H1 (cell line): ENCODE data around the gene NDUFA1. TPM values are rescaled to one million over a fixed set of nuclear protein-coding genes. Genes with fewer than 3 reads are reported as not detected.

Source experiments
- CTCF ChIA-PET: fragments of 300-600 bp; sonication (Branson Sonifier 250); formaldehyde crosslinking; loops from one replicate; lab custom pipeline; 2021; ENCODE audit not compliant: partially characterized antibody; lab: Charles Lee
- POLR2A ChIA-PET: fragments of 300-600 bp; sonication (Branson Sonifier 250); formaldehyde crosslinking; loops from one replicate; lab custom pipeline; 2021; ENCODE audit warnings: inconsistent platforms; ENCODE audit not compliant: partially characterized antibody; lab: Charles Lee
- DNase-seq, 2 experiments: peaks; one replicate each; pipeline versions ENCODE4 v3.0.0 to v3.0.0-alpha.2; 2010 to 2022; ENCODE audit warnings: low spot score in 2 of 2, low read depth in 1 of 2, mixed read lengths in 1 of 2
- FAIRE-seq: peaks from 2 replicates; lab custom pipeline; 2011; peaks lifted over from hg19 to GRCh38; lab: Jason Lieb, UNC
- H2AFZ ChIP-seq: 2 replicates; pipeline ENCODE4 v1.8.1; 2012; ENCODE audit warnings: low read length, inconsistent platforms
- H2AK5ac ChIP-seq: 2 replicates; pipeline ENCODE4 v1.6.1; 2013; ENCODE audit warnings: low read depth, low read length
- H2BK120ac ChIP-seq: replicated peaks from 2 replicates; pipeline ENCODE3; 2013; ENCODE audit warnings: low read depth, low read length, inconsistent platforms
- H2BK12ac ChIP-seq: 2 replicates; pipeline ENCODE4 v1.6.1; 2013; ENCODE audit warnings: low read depth, low read length
- H2BK15ac ChIP-seq: 2 replicates; pipeline ENCODE4 v1.6.1; 2013; ENCODE audit warnings: low read length
- H2BK20ac ChIP-seq: 2 replicates; pipeline ENCODE4 v1.6.1; 2013; ENCODE audit warnings: low read length
- H2BK5ac ChIP-seq: 2 replicates; pipeline ENCODE4 v1.6.1; 2013; ENCODE audit warnings: low read depth, low read length
- H3K14ac ChIP-seq: 2 replicates; pipeline ENCODE4 v1.6.1; 2013; ENCODE audit warnings: inconsistent platforms; ENCODE audit not compliant: insufficient read length
- H3K18ac ChIP-seq: 2 replicates; pipeline ENCODE4 v1.6.1; 2013; ENCODE audit warnings: low read length; ENCODE audit errors: extremely low read depth
- H3K23ac ChIP-seq: 2 replicates; pipeline ENCODE4 v1.6.1; 2013; ENCODE audit warnings: inconsistent platforms; ENCODE audit not compliant: insufficient read length
- H3K23me2 ChIP-seq: 2 replicates; pipeline ENCODE4 v1.6.1; 2013; ENCODE audit warnings: low read depth, low read length
- H3K27ac ChIP-seq: 2 replicates; pipeline ENCODE4 v1.6.1; 2011; ENCODE audit warnings: low read depth, low read length, inconsistent platforms
- H3K27me3 ChIP-seq, 4 experiments: replicated peaks in 1 of 4; 1 replicate in 1 of 4; 2 replicates in 3 of 4; pipeline versions ENCODE4 v1.6.1 to v1.8.1; 2011 to 2013; ENCODE audit warnings: low read length in 3 of 4, mild to moderate bottlenecking in 3 of 4, inconsistent platforms in 2 of 4, mixed read lengths in 2 of 4, moderate library complexity in 1 of 4; ENCODE audit not compliant: control insufficient read depth in 3 of 4, insufficient read depth in 3 of 4; ENCODE audit errors: extremely low read depth in 1 of 4
- H3K36me3 ChIP-seq, 4 experiments: 2 replicates each; pipeline versions ENCODE4 v1.6.1 to v1.8.1; 2011 to 2013; ENCODE audit warnings: mild to moderate bottlenecking in 4 of 4, low read length in 3 of 4, moderate library complexity in 2 of 4, control low read depth in 1 of 4, inconsistent platforms in 1 of 4; ENCODE audit not compliant: insufficient read depth in 4 of 4, control insufficient read depth in 2 of 4
- H3K4ac ChIP-seq: replicated peaks from 2 replicates; pipeline ENCODE3; 2013; ENCODE audit warnings: low read length, low read depth, mixed read lengths, inconsistent platforms; ENCODE audit not compliant: insufficient read length
- H3K4me1 ChIP-seq, 4 experiments: replicated peaks in 1 of 4; 1 replicate in 1 of 4; 2 replicates in 3 of 4; pipeline versions ENCODE4 v1.6.1 to v1.8.1; 2011 to 2013; ENCODE audit warnings: low read length in 3 of 4, inconsistent platforms in 2 of 4, mixed read lengths in 1 of 4; ENCODE audit not compliant: insufficient read depth in 4 of 4, control insufficient read depth in 3 of 4
- H3K4me2 ChIP-seq, 2 experiments: 2 replicates each; pipeline versions ENCODE4 v1.6.1 to v1.8.1; 2011 to 2013; ENCODE audit warnings: low read depth in 2 of 2, low read length in 2 of 2, control low read depth in 1 of 2, inconsistent platforms in 1 of 2, mild to moderate bottlenecking in 1 of 2; ENCODE audit not compliant: insufficient read depth in 1 of 2
- H3K4me3 ChIP-seq, 4 experiments: fragments of 200-600, 300-600 bp in 1 of 4; sonication (generic), shearing (Covaris generic), sonication (Bioruptor Twin) in 1 of 4; 2 replicates each; pipeline versions ENCODE4 v1.5.1 to v1.8.1; 2011 to 2016; ENCODE audit warnings: low read length in 4 of 4, low read depth in 3 of 4, control low read depth in 2 of 4, inconsistent platforms in 2 of 4, mild to moderate bottlenecking in 2 of 4, mixed read lengths in 1 of 4, moderate library complexity in 1 of 4; ENCODE audit not compliant: insufficient read depth in 2 of 4; ENCODE audit errors: extremely low read depth in 1 of 4
- H3K56ac ChIP-seq: replicated peaks from 2 replicates; pipeline ENCODE3; 2013; ENCODE audit warnings: low read depth, mild to moderate bottlenecking, mixed read lengths, low read length, inconsistent platforms; ENCODE audit not compliant: insufficient read length
- H3K79me1 ChIP-seq: 2 replicates; pipeline ENCODE4 v1.6.1; 2013; ENCODE audit warnings: low read depth, low read length, control low read depth
- H3K79me2 ChIP-seq, 2 experiments: 2 replicates each; pipeline versions ENCODE4 v1.6.1 to v1.8.1; 2012 to 2013; ENCODE audit warnings: low read length in 2 of 2, mild to moderate bottlenecking in 2 of 2, inconsistent platforms in 1 of 2; ENCODE audit not compliant: insufficient read depth in 2 of 2, control insufficient read depth in 1 of 2
- H3K9ac ChIP-seq, 4 experiments: replicated peaks in 1 of 4; 1 replicate in 1 of 4; 2 replicates in 3 of 4; pipeline versions ENCODE4 v1.6.1 to v1.8.1; 2011 to 2013; ENCODE audit warnings: low read depth in 3 of 4, low read length in 3 of 4, control low read depth in 2 of 4, mild to moderate bottlenecking in 2 of 4, moderate library complexity in 2 of 4, inconsistent platforms in 1 of 4; ENCODE audit errors: extremely low read depth in 1 of 4
- H3K9me3 ChIP-seq, 2 experiments: 2 replicates each; pipeline versions ENCODE4 v1.6.1 to v1.8.1; 2012 to 2013; ENCODE audit warnings: mild to moderate bottlenecking in 2 of 2, moderate library complexity in 2 of 2, control low read depth in 1 of 2, inconsistent platforms in 1 of 2, low read depth in 1 of 2, low read length in 1 of 2, mixed read lengths in 1 of 2; ENCODE audit not compliant: insufficient read depth in 2 of 2
- H4K20me1 ChIP-seq, 2 experiments: replicated peaks in 1 of 2; 2 replicates each; pipeline versions ENCODE3 to v1.8.1; 2011 to 2013; ENCODE audit warnings: inconsistent platforms in 2 of 2, low read length in 2 of 2, mild to moderate bottlenecking in 1 of 2; ENCODE audit not compliant: insufficient read depth in 2 of 2, control insufficient read depth in 1 of 2
- H4K5ac ChIP-seq: 2 replicates; pipeline ENCODE4 v1.6.1; 2013; ENCODE audit warnings: low read length, low read depth, mixed read lengths, inconsistent platforms; ENCODE audit not compliant: insufficient read length
- H4K8ac ChIP-seq: 2 replicates; pipeline ENCODE4 v1.8.0; 2013; ENCODE audit warnings: mild to moderate bottlenecking, moderate library complexity, low read length, inconsistent platforms; ENCODE audit not compliant: insufficient read depth; ENCODE audit errors: extremely low read depth
- H4K91ac ChIP-seq: replicated peaks from 2 replicates; pipeline ENCODE3; 2013; ENCODE audit warnings: low read length, mixed read lengths, inconsistent platforms; ENCODE audit not compliant: insufficient read length
- CTCF ChIP-seq, 3 experiments: IDR thresholded peaks; 1 replicate in 2 of 3; 2 replicates in 1 of 3; pipeline versions ENCODE4 v1.5.1 to v1.6.1; 2011; ENCODE audit warnings: low read length in 3 of 3, mild to moderate bottlenecking in 3 of 3, inconsistent platforms in 2 of 3, low read depth in 1 of 3, moderate library complexity in 1 of 3; ENCODE audit not compliant: insufficient read depth in 1 of 3; ENCODE audit errors: control extremely low read depth in 1 of 3
- E2F6 ChIP-seq: IDR thresholded peaks from 2 replicates; pipeline ENCODE4 v1.6.1; 2012; ENCODE audit warnings: inconsistent platforms
- NRF1 ChIP-seq: IDR thresholded peaks from 2 replicates; pipeline ENCODE4 v1.6.1; 2011; ENCODE audit warnings: mild to moderate bottlenecking, low read depth, low read length, improper control_type of control experiment
- PHF8 ChIP-seq: fragments of 200-600 bp; sonication (generic); conservative IDR thresholded peaks from 2 replicates; pipeline ENCODE4 v1.7.1; 2012; ENCODE audit warnings: low read depth, mild to moderate bottlenecking, inconsistent platforms, low read length, moderate library complexity
- POU5F1 ChIP-seq: IDR thresholded peaks from 2 replicates; pipeline ENCODE4 v1.6.1; 2011; ENCODE audit warnings: low read depth, mild to moderate bottlenecking, low read length, moderate library complexity
- SIRT6 ChIP-seq: IDR thresholded peaks from one replicate; pipeline ENCODE4 v1.7.1; 2012; ENCODE audit warnings: low read length, inconsistent platforms
- TAF7 ChIP-seq: optimal IDR thresholded peaks from 2 replicates; pipeline ENCODE3; 2011; ENCODE audit warnings: low read depth, mild to moderate bottlenecking, inconsistent platforms, low read length, moderate library complexity, borderline replicate concordance
- WGBS, 2 experiments: shearing (Covaris generic) in 1 of 2; methylation state at CpG; one replicate each; pipeline versions ENCODE4 v1.1.6 to v1.1.7; 2013 to 2015; ENCODE audit warnings: low lambda C conversion rate in 2 of 2, mixed read lengths in 2 of 2, inconsistent platforms in 1 of 2, low coverage in 1 of 2, missing lambda C conversion rate in 1 of 2; ENCODE audit not compliant: insufficient replicate concordance in 2 of 2, insufficient coverage in 1 of 2, insufficient read length in 1 of 2; ENCODE audit errors: extremely low coverage in 1 of 2, missing lambda C conversion rate in 1 of 2; 5-methylcytosine and 5-hydroxymethylcytosine counted together
- polyA plus RNA-seq, 7 experiments: library from polyadenylated mRNA; depleted of rRNA in 3 of 7; stranded (reverse) in 5 of 7; unstranded in 2 of 7; fragments of >200 nt in 5 of 7; fragments of 200-250 nt in 2 of 7; gene quantifications; 1 replicate in 5 of 7; 2 replicates in 1 of 7; 4 replicates in 1 of 7; pipeline versions ENCODE4 v1.2.1 to v1.2.3, GENCODE V29; 2011 to 2013; ENCODE audit warnings: missing spikeins in 2 of 7, mixed read lengths in 2 of 7
- total RNA-seq: library from RNA; stranded (reverse); fragmentation: NEBNext Ultra II Directional; extraction: Animal tissue kit (Norgen Biotek cat#: 25700); gene quantifications from 2 replicates; pipeline ENCODE4 v1.2.1, GENCODE V29; 2021

The NDUFA1 gene
- total and polyA plus RNA-seq, 2 of the 8 experiments (the other 6 are each of a cell fraction or from before 2014, with no cell fraction given): 65.6 to 69.7 TPM

GRCh38 chrX:119852382-119853353 is 19.0 kb upstream of the NDUFA1 start, which contains the start of gene UPF3B:
TSS of gene UPF3B (minus strand) at chrX:119852963. CDS start at chrX:119852928, 35 bp downstream.
- 0 out of 2 replicates have a peak within 1 kb of the TSS, but pooled peaks have one; percentile 59 for H2AFZ ChIP-seq
- H3K9me3 ChIP-seq: no peaks in the 10 kb centered on the region
- no peak within 1 kb of the TSS for H3K14ac ChIP-seq
- H3K23me2 ChIP-seq: peaks cover 4% of the 10 kb centered on the region; the same call in 1 of the 2 replicates
- H2BK5ac ChIP-seq: peak within 1 kb of the TSS; percentile 88
- H2BK120ac ChIP-seq: no peak within 1 kb of the TSS
- H4K5ac ChIP-seq: peak within 1 kb of the TSS; percentile 78
- DNase-seq (peak; percentile 85 to 93), FAIRE-seq (peak; percentile 55)
- 2 to 100% methylated on average over 1 to 22 of the region's 54 CpGs for WGBS, 2 experiments
- peak within 1 kb of the TSS; percentile 87 for H3K18ac ChIP-seq
- H4K8ac ChIP-seq: peak within 1 kb of the TSS; percentile 89; the same call in 1 of the 2 replicates
- peak within 1 kb of the TSS; percentile 69 to 76 for H3K4me2 ChIP-seq
- peak within 1 kb of the TSS; percentile 95 for H3K27ac ChIP-seq
- POLR2A ChIA-PET: interaction anchor here (0.7 to 3.2 kb wide), 13 partner anchors 10 to 352 kb away, joined by 3 to 29 read pairs (median 5); partner anchors contain the start of genes NDUFA1, RNF113A, RPL39 and UBE2A
- peaks cover 0 to 26% (median 5%) of the 10 kb centered on the region in 4 experiments; a peak in 4 of 8 replicates for H3K36me3 ChIP-seq
- H2BK15ac ChIP-seq: no peak within 1 kb of the TSS
- no peaks in the 10 kb centered on the region for H3K79me1 ChIP-seq
- H3K56ac ChIP-seq: no peak within 1 kb of the TSS
- H3K4me3 ChIP-seq: peak within 1 kb of the TSS; percentile 77 to 99 (median 92)
- no peaks in the 10 kb centered on the region for H3K27me3 ChIP-seq
- no peak within 1 kb of the TSS for H3K4ac ChIP-seq
- H2BK20ac ChIP-seq: no peak within 1 kb of the TSS
- peak within 1 kb of the TSS; percentile 63 to 98 (median 92) for H3K9ac ChIP-seq
- H2BK12ac ChIP-seq: no peak within 1 kb of the TSS
- no peak within 1 kb of the TSS for H2AK5ac ChIP-seq
- H3K23ac ChIP-seq: no peak within 1 kb of the TSS
- no peaks in the 10 kb centered on the region for H4K20me1 ChIP-seq
- CTCF ChIA-PET: interaction anchor here (0.9 to 1.0 kb wide), 2 partner anchors 35 to 123 kb away, joined by 3 read pairs; no protein-coding TSS in a partner anchor
- H3K79me2 ChIP-seq: peaks cover 0 to 16% of the 10 kb centered on the region in 2 experiments; a peak in 3 of 4 replicates
- H3K4me1 ChIP-seq: no peaks in the 10 kb centered on the region
- H4K91ac ChIP-seq: no peak within 1 kb of the TSS
- peak; percentile 91 for TF ChIP-seq PHF8
- TF ChIP-seq NRF1: no peak
- TF ChIP-seq CTCF (IDR thresholded peaks at IDR 0.05; ENCODE audit: control extremely low read depth in 1 of 3, insufficient read depth in 1 of 3, low read depth in 1 of 3, low read length in 3 of 3): no peak
- TF ChIP-seq SIRT6: no peak
- TF ChIP-seq TAF7: peak; percentile 39
- no peak for TF ChIP-seq POU5F1
- TF ChIP-seq E2F6: peak; percentile 86
